GM18517 (cell line): ENCODE data around the gene PILRA.
"Not testable (repeated sequence)": the region's sequence is repeated elsewhere in the genome, so short reads cannot be mapped to it uniquely, and the experiment has no call there.

ENCODE experiments used
- ATAC-seq: cut with Tn5 transposase; IDR thresholded peaks from one replicate; pipeline ENCODE4 v1.9.1; 2021; ENCODE audit warnings: mild to moderate bottlenecking, moderate library complexity; ENCODE audit not compliant: unreplicated experiment

The PILRA gene

GRCh38 chr7:100432621-100433275 is 59.5 kb downstream of the PILRA start:
- no peak for ATAC-seq

- ATAC-seq, result no peak
Measured at GRCh38 chr7:100433276-100433591, 59.9 kb downstream of the PILRA start.

- no peak for ATAC-seq
Measured at GRCh38 chr7:100433592-100434296, 60.5 kb downstream of the PILRA start.

- no peak for ATAC-seq
Measured at GRCh38 chr7:100434297-100435144, 61.2 kb downstream of the PILRA start.

GRCh38 chr7:100435401-100436304 is 62.4 kb downstream of the PILRA start:
- ATAC-seq, result peak; percentile 20

GRCh38 chr7:100437150-100438100 is 64.1 kb downstream of the PILRA start:
- no peak for ATAC-seq

GRCh38 chr7:100438172-100438571 is 64.9 kb downstream of the PILRA start:
- ATAC-seq, result no peak

- not testable (repeated sequence) for ATAC-seq
Measured at GRCh38 chr7:100438731-100439130, 65.4 kb downstream of the PILRA start.

- ATAC-seq, result not testable (repeated sequence)
Measured at GRCh38 chr7:100439244-100439643, 66.0 kb downstream of the PILRA start.

GRCh38 chr7:100441641-100442535 is 68.6 kb downstream of the PILRA start:
- no peak for ATAC-seq

GRCh38 chr7:100443096-100443840 is 70.0 kb downstream of the PILRA start:
- ATAC-seq, result no peak

- no peak for ATAC-seq
Measured at GRCh38 chr7:100444311-100445278, 71.3 kb downstream of the PILRA start.

GRCh38 chr7:100446040-100446439 is 72.8 kb downstream of the PILRA start:
- ATAC-seq, result no peak

GRCh38 chr7:100447363-100447762 is 74.1 kb downstream of the PILRA start:
- ATAC-seq, result not testable (repeated sequence)

- no peak for ATAC-seq
Measured at GRCh38 chr7:100449190-100449795, 76.0 kb downstream of the PILRA start.
